GM03348 (cell line): ENCODE results near the gene WFIKKN2.
"Not testable (repeated sequence)": the region's sequence is repeated elsewhere in the genome, so short reads cannot be mapped to it uniquely, and the experiment has no call there.

ENCODE experiments used
- DNase-seq: peaks from one replicate; pipeline ENCODE4 v3.0.0; 2012; ENCODE audit warnings: low spot score

The WFIKKN2 gene

GRCh38 chr17:50855708-50856330, 20.4 kb downstream of the WFIKKN2 start:
- no peak for DNase-seq

- DNase-seq = no peak
Observed at GRCh38 chr17:50856431-50856830, 21.0 kb downstream of the WFIKKN2 start.

- no peak for DNase-seq
Observed at GRCh38 chr17:50858486-50859225, 23.3 kb downstream of the WFIKKN2 start.

GRCh38 chr17:50859727-50860126, 24.3 kb downstream of the WFIKKN2 start:
- DNase-seq = not testable (repeated sequence)

GRCh38 chr17:50861334-50861676, 25.9 kb downstream of the WFIKKN2 start:
- no peak for DNase-seq

GRCh38 chr17:50861822-50862528, 26.6 kb downstream of the WFIKKN2 start:
- DNase-seq = no peak

- DNase-seq = no peak
Observed at GRCh38 chr17:50863221-50863843, 27.9 kb downstream of the WFIKKN2 start.

- no peak for DNase-seq
Observed at GRCh38 chr17:50863931-50864330, 28.5 kb downstream of the WFIKKN2 start.

GRCh38 chr17:50864747-50865059, 29.3 kb downstream of the WFIKKN2 start:
- DNase-seq = no peak

GRCh38 chr17:50865060-50865867, 29.9 kb downstream of the WFIKKN2 start:
- DNase-seq = peak; percentile 72

- no peak for DNase-seq
Observed at GRCh38 chr17:50865868-50866260, 30.5 kb downstream of the WFIKKN2 start.

- peak; percentile 98 for DNase-seq
Observed at GRCh38 chr17:50866261-50866949, 31.0 kb downstream of the WFIKKN2 start, which contains the start of gene TOB1. TOB1 (minus strand) TSS chr17:50866354; CDS start chr17:50864017, 2,337 bp downstream.

- DNase-seq = no peak
Observed at GRCh38 chr17:50866950-50867362, 31.6 kb downstream of the WFIKKN2 start.

GRCh38 chr17:50867363-50868139, 32.2 kb downstream of the WFIKKN2 start:
- peak; percentile 90 for DNase-seq

GRCh38 chr17:50868140-50868438, 32.7 kb downstream of the WFIKKN2 start:
- no peak for DNase-seq

GRCh38 chr17:50868602-50869001, 33.2 kb downstream of the WFIKKN2 start:
- DNase-seq = no peak

GRCh38 chr17:50871364-50871763, 36.0 kb downstream of the WFIKKN2 start:
- no peak for DNase-seq

GRCh38 chr17:50871898-50872297, 36.5 kb downstream of the WFIKKN2 start:
- DNase-seq = no peak

- peak; percentile 42 for DNase-seq
Observed at GRCh38 chr17:50872710-50873424, 37.5 kb downstream of the WFIKKN2 start.

- no peak for DNase-seq
Observed at GRCh38 chr17:50875074-50875473, 39.7 kb downstream of the WFIKKN2 start.
